Liver (tissue), 3 donors: ENCODE data around the gene ZNF467.

Experiments used
- CTCF ChIP-seq: fragments of 150-350 bp; IDR thresholded peaks from 2 replicates; pipeline ENCODE4 v1.5.1; 2017; ENCODE audit warnings: improper control_type of control experiment, low read depth, low read length; ENCODE audit not compliant: missing input control
- MAX ChIP-seq: IDR thresholded peaks from 2 replicates; pipeline ENCODE4 v1.6.1; 2016; ENCODE audit warnings: antibody characterized with exemption
- RAD21 ChIP-seq, 2 donors: IDR thresholded peaks; 2 replicates each; pipeline ENCODE4 v1.6.1; 2016; ENCODE audit warnings: antibody characterized with exemption in 2 of 2, mild to moderate bottlenecking in 2 of 2
- donor health status: healthy.
- donor health status: healthy.

- no peak for TF ChIP-seq CTCF
- no peak for TF ChIP-seq MAX
- TF ChIP-seq RAD21 (IDR thresholded peaks at IDR 0.05): no peak
Measured at GRCh38 chr7:149815661-149816266, 42.4 kb upstream of the ZNF467 start.
